Smooth muscle cell (in vitro differentiated cells): ENCODE data around the gene LIPH. TPM values are rescaled to one million over a fixed set of nuclear protein-coding genes. Genes with fewer than 3 reads are reported as not detected.

ENCODE experiments used
- DNase-seq: peaks from one replicate; lab custom pipeline; 2025; ENCODE audit not compliant: unreplicated experiment; lab: John Stamatoyannopoulos, UW
- H2AFZ ChIP-seq: fragments of 200-600 bp; sonication (generic); 2 replicates; pipeline ENCODE4 v1.6.0; 2016; ENCODE audit warnings: antibody characterized with exemption, low read depth, mild to moderate bottlenecking
- H3F3A ChIP-seq: fragments of 200-600 bp; sonication (generic); 2 replicates; pipeline ENCODE4 v1.6.0; 2017; ENCODE audit warnings: antibody characterized with exemption, low read depth
- H3K27ac ChIP-seq: fragments of 200-600 bp; sonication (generic); 2 replicates; pipeline ENCODE4 v1.5.1; 2016; ENCODE audit warnings: low read depth, mild to moderate bottlenecking
- H3K27me3 ChIP-seq: fragments of 200-600 bp; sonication (generic); 2 replicates; pipeline ENCODE4 v1.6.1; 2016; ENCODE audit warnings: low read depth, mild to moderate bottlenecking
- H3K36me3 ChIP-seq: fragments of 200-600 bp; sonication (generic); 2 replicates; pipeline ENCODE4 v1.5.1; 2016; ENCODE audit warnings: low read depth
- H3K4me1 ChIP-seq: fragments of 200-600 bp; sonication (generic); 2 replicates; pipeline ENCODE4 v1.5.1; 2016; ENCODE audit warnings: low read depth
- H3K4me2 ChIP-seq: fragments of 200-600 bp; sonication (generic); 2 replicates; pipeline ENCODE4 v1.6.0; 2016; ENCODE audit warnings: mild to moderate bottlenecking
- H3K4me3 ChIP-seq: fragments of 200-600 bp; sonication (generic); 2 replicates; pipeline ENCODE4 v1.5.1; 2016; ENCODE audit warnings: mild to moderate bottlenecking
- H3K79me2 ChIP-seq: fragments of 200-600 bp; sonication (generic); 2 replicates; pipeline ENCODE4 v1.6.0; 2016; ENCODE audit warnings: low read depth, mild to moderate bottlenecking
- H3K9ac ChIP-seq: fragments of 200-600 bp; sonication (generic); 2 replicates; pipeline ENCODE4 v1.6.0; 2016; ENCODE audit warnings: low read depth
- H3K9me3 ChIP-seq: fragments of 200-600 bp; sonication (generic); replicated peaks from 2 replicates; pipeline ENCODE4 v1.5.1; 2016; ENCODE audit warnings: low read depth
- H4K20me1 ChIP-seq: fragments of 200-600 bp; sonication (generic); 2 replicates; pipeline ENCODE4 v1.6.0; 2016; ENCODE audit warnings: low read depth
- CTCF ChIP-seq: fragments of 200-600 bp; sonication (generic); IDR thresholded peaks from 2 replicates; pipeline ENCODE4 v1.5.1; 2017; ENCODE audit warnings: borderline replicate concordance, mild to moderate bottlenecking, antibody characterized with exemption; ENCODE audit not compliant: insufficient read depth, poor library complexity, severe bottlenecking
- WGBS: methylation state at CpG from one replicate; pipeline ENCODE4 v1.1.7; 2016; ENCODE audit warnings: low lambda C conversion rate; 5-methylcytosine and 5-hydroxymethylcytosine counted together
- polyA plus RNA-seq: library from polyadenylated mRNA; unstranded; fragments of >200 nt; fragmentation: Nextera tagmentation; extraction: Ambion mirVana; gene quantifications from 2 replicates; pipeline ENCODE4 v1.2.1, GENCODE V29; 2016
- total RNA-seq: library from RNA; depleted of rRNA; stranded (reverse); fragments of >200 nt; gene quantifications from 2 replicates; pipeline ENCODE4 v1.2.3, GENCODE V29; 2014

Gene LIPH
- total and polyA plus RNA-seq, 2 experiments from 2014 or later, result 0.03 to 0.04 TPM

GRCh38 chr3:185465471-185465870 lies 86.9 kb downstream of the LIPH start:
- TF ChIP-seq CTCF, result no peak
- Histone ChIP-seq H4K20me1 (no peaks in the 10 kb centered on the region), H3K79me2 (no peaks in the 10 kb centered on the region), H3K27me3 (no peaks in the 10 kb centered on the region), H3K4me3 (no peak overlapping the region), H3K9ac (no peak overlapping the region), H2AFZ (no peak overlapping the region), H3K36me3 (no peaks in the 10 kb centered on the region), H3K9me3 (no peaks in the 10 kb centered on the region), H3K4me2 (no peak overlapping the region), H3F3A (no peaks in the 10 kb centered on the region), H3K4me1 (no peaks in the 10 kb centered on the region), H3K27ac (no peak overlapping the region)
- 95% methylated on average over 9 of the region's 9 CpGs for whole genome bisulfite sequencing
- no peak for DNase-seq

- no peak overlapping the region for H3K9ac ChIP-seq
- no peak overlapping the region for H3K4me2 ChIP-seq
- H3K79me2 ChIP-seq, result no peaks in the 10 kb centered on the region
- no peaks in the 10 kb centered on the region for H3K9me3 ChIP-seq
- H2AFZ ChIP-seq, result no peak overlapping the region
- no peaks in the 10 kb centered on the region for H3K36me3 ChIP-seq
- H3K27ac ChIP-seq, result no peak overlapping the region
- WGBS, result 64% methylated on average over 6 of the region's 6 CpGs
- no peak overlapping the region for H3K4me3 ChIP-seq
- DNase-seq, result no peak
- no peaks in the 10 kb centered on the region for H3F3A ChIP-seq
- no peaks in the 10 kb centered on the region for H3K4me1 ChIP-seq
- peak; percentile 24 for TF ChIP-seq CTCF
- H4K20me1 ChIP-seq, result no peaks in the 10 kb centered on the region
- no peaks in the 10 kb centered on the region for H3K27me3 ChIP-seq
Measured at GRCh38 chr3:185460719-185461350, 91.6 kb downstream of the LIPH start.

GRCh38 chr3:185460309-185460708 lies 92.1 kb downstream of the LIPH start:
- Histone ChIP-seq H3K27me3 (no peaks in the 10 kb centered on the region), H3F3A (no peaks in the 10 kb centered on the region), H2AFZ (no peak overlapping the region), H3K27ac (no peak overlapping the region), H3K4me1 (no peaks in the 10 kb centered on the region), H3K36me3 (no peaks in the 10 kb centered on the region), H3K79me2 (no peaks in the 10 kb centered on the region), H3K9me3 (no peaks in the 10 kb centered on the region), H3K9ac (no peak overlapping the region), H3K4me3 (no peak overlapping the region), H3K4me2 (no peak overlapping the region), H4K20me1 (no peaks in the 10 kb centered on the region)
- no peak for DNase-seq
- WGBS, result 80% methylated on average over 5 of the region's 5 CpGs
- no peak for TF ChIP-seq CTCF

GRCh38 chr3:185457376-185457775 lies 95.0 kb downstream of the LIPH start:
- Histone ChIP-seq H3K4me1 (no peaks in the 10 kb centered on the region), H3K4me2 (no peak overlapping the region), H3K36me3 (no peaks in the 10 kb centered on the region), H3K9ac (no peak overlapping the region), H3K4me3 (no peak overlapping the region), H3K27me3 (no peaks in the 10 kb centered on the region), H4K20me1 (no peaks in the 10 kb centered on the region), H3K9me3 (no peaks in the 10 kb centered on the region), H2AFZ (no peak overlapping the region), H3F3A (no peaks in the 10 kb centered on the region), H3K79me2 (no peaks in the 10 kb centered on the region), H3K27ac (no peak overlapping the region)
- DNase-seq, result no peak
- TF ChIP-seq CTCF, result no peak
- 86% methylated on average over 2 of the region's 2 CpGs for WGBS
